Prostate gland (tissue), 2 donors: ENCODE results near the gene RBM38. TPM values are rescaled to one million over a fixed set of nuclear protein-coding genes. Genes with fewer than 3 reads are reported as not detected.
"Not testable (repeated sequence)": the region's sequence is repeated elsewhere in the genome, so short reads cannot be mapped to it uniquely, and the experiment has no call there.

Experiments used
- DNase-seq: peaks from one replicate; pipeline ENCODE4 v3.0.0-alpha.2; 2019; ENCODE audit warnings: low spot score
- H3K27ac ChIP-seq, 2 donors: fragments of 200-600 bp; sonication (generic); 2 replicates each; pipeline ENCODE4 v1.5.1; 2017 to 2019
- H3K27me3 ChIP-seq: fragments of 200-600 bp; sonication (generic); replicated peaks from 2 replicates; pipeline ENCODE4 v1.5.1; 2019; ENCODE audit not compliant: insufficient read depth
- H3K36me3 ChIP-seq, 2 donors: fragments of 200-600 bp; sonication (generic); 1 replicate in 1 of 2; 2 replicates in 1 of 2; pipeline versions ENCODE4 v1.5.1 to v1.8.1; 2017 to 2019
- H3K4me1 ChIP-seq: fragments of 200-600 bp; sonication (generic); replicated peaks from 2 replicates; pipeline ENCODE4 v1.5.1; 2019
- H3K4me3 ChIP-seq, 2 donors: fragments of 200-600 bp; sonication (generic); 2 replicates each; pipeline ENCODE4 v1.5.1; 2017 to 2019
- H3K9me3 ChIP-seq: fragments of 200-600 bp; sonication (generic); 2 replicates; pipeline ENCODE4 v1.5.1; 2017
- POLR2A ChIP-seq: fragments of 450-650 bp; IDR thresholded peaks from one replicate; pipeline ENCODE4 v1.6.1; 2016; ENCODE audit warnings: antibody characterized with exemption, mild to moderate bottlenecking
- POLR2AphosphoS5 ChIP-seq: sonication (generic); formaldehyde crosslinking; IDR thresholded peaks from one replicate; pipeline ENCODE4 v1.6.1; 2017; ENCODE audit warnings: antibody characterized with exemption
- WGBS: methylation state at CpG from one replicate; pipeline ENCODE4 v1.1.5; 2018; 5-methylcytosine and 5-hydroxymethylcytosine counted together
- intact Hi-C: fragments of 100-400 bp; cut with DNase I; formaldehyde crosslinking; loops from one replicate; pipeline ENCODE4 v1.14.2; 2022
- total RNA-seq, 2 donors: library from RNA; depleted of rRNA; stranded (reverse); fragments of >200 nt; gene quantifications; one replicate each; pipeline ENCODE4 v1.1.0, GENCODE V29; 2016
- TF ChIP-seq, protein P1 (sequence below), 4 experiments: fragments of 200-600 bp in 2 of 4; fragments of 450-650 bp in 2 of 4; sonication (generic) in 2 of 4; IDR thresholded peaks; 1 replicate in 3 of 4; 2 replicates in 1 of 4; pipeline ENCODE4 v1.5.1; 2016 to 2019; ENCODE audit warnings: antibody characterized with exemption in 4 of 4, mild to moderate bottlenecking in 2 of 4, moderate library complexity in 2 of 4

Gene RBM38
- total RNA-seq, 2 donors from 2014 or later, result 29.9 to 104 TPM

DNA sequence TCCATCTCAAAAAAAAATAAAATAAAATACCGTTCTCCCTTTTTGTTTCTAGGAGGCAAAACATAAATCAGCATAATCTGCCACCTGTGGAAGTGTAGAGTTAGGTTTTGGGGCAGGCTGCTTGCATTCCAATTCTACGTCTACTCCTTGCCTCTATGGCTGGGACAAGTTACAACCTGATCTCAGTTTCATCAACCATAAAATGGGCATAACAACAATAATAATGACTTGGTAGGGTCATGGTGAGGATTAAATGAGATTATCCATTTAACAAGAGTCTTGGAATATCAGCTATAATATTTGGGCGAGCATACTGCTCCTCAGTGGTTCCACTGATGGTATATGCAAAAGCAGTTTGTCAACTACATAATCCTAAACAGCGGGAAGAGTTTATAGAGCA, 43.8 kb upstream of the RBM38 start:
- H3K27ac ChIP-seq, result no peak overlapping the region

DNA sequence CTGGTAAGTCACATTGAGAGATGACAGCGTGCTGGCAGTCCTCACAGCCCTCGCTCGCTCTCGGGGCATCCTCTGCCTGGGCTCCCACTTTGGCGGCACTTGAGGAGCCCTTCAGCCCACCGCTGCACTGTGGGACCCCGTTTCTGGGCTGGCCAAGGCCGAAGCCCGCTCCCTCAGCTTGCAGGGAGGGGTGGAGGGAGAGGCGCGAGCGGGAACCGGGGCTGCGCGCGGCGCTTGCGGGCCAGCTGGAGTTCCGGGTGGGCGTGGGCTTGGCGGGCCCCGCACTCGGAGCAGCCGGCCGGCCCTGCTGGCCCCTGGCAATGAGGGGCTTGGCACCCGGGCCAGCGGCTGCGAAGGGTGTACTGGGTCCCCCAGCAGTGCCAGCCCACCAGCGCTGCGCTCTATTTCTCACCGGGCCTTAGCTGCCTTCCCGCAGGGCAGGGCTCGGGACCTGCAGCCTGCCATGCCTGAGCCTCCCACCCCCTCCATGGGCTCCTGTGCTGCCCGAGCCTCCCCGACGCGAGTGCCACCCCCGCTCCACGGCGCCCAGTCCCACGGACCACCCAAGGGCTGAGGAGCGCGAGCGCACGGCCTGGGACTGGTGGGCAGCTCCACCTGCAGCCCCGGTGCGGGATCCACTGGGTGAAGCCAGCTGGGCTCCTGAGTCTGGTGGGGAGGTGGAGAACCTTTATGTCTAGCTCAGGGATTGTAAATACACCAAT, 42.8 kb upstream of the RBM38 start:
- H3K36me3 ChIP-seq, DNase-seq, H3K9me3 ChIP-seq, H3K4me1 ChIP-seq, H3K27me3 ChIP-seq, H3K4me3 ChIP-seq, H3K27ac ChIP-seq: not testable (repeated sequence)
- intact Hi-C loops, result loop anchor here (5.0 kb wide), 1 partner anchor 796 kb away; no protein-coding TSS in a partner anchor
- WGBS, result 72% methylated on average over 33 of the region's 47 CpGs

More for the DNA sequence above, 43.8 kb upstream of the RBM38 start:
- no peak for TF ChIP-seq POLR2A
- no peak for TF ChIP-seq POLR2AphosphoS5
- TF ChIP-seq, protein P1, sequence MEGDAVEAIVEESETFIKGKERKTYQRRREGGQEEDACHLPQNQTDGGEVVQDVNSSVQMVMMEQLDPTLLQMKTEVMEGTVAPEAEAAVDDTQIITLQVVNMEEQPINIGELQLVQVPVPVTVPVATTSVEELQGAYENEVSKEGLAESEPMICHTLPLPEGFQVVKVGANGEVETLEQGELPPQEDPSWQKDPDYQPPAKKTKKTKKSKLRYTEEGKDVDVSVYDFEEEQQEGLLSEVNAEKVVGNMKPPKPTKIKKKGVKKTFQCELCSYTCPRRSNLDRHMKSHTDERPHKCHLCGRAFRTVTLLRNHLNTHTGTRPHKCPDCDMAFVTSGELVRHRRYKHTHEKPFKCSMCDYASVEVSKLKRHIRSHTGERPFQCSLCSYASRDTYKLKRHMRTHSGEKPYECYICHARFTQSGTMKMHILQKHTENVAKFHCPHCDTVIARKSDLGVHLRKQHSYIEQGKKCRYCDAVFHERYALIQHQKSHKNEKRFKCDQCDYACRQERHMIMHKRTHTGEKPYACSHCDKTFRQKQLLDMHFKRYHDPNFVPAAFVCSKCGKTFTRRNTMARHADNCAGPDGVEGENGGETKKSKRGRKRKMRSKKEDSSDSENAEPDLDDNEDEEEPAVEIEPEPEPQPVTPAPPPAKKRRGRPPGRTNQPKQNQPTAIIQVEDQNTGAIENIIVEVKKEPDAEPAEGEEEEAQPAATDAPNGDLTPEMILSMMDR (IDR thresholded peaks at IDR 0.05), result no peak
- no peaks in the 10 kb centered on the region for H3K36me3 ChIP-seq
- H3K9me3 ChIP-seq, result no peaks in the 10 kb centered on the region
- no peak overlapping the region for H3K4me3 ChIP-seq
- no peak for DNase-seq
- WGBS, result 83% methylated on average over 4 of the region's 4 CpGs
- H3K27me3 ChIP-seq, result no peaks in the 10 kb centered on the region
- H3K4me1 ChIP-seq, result no peaks in the 10 kb centered on the region
- intact Hi-C loops, result loop anchor here (2.0 to 5.0 kb wide), 2 partner anchors 259 to 795 kb away; no protein-coding TSS in a partner anchor

DNA sequence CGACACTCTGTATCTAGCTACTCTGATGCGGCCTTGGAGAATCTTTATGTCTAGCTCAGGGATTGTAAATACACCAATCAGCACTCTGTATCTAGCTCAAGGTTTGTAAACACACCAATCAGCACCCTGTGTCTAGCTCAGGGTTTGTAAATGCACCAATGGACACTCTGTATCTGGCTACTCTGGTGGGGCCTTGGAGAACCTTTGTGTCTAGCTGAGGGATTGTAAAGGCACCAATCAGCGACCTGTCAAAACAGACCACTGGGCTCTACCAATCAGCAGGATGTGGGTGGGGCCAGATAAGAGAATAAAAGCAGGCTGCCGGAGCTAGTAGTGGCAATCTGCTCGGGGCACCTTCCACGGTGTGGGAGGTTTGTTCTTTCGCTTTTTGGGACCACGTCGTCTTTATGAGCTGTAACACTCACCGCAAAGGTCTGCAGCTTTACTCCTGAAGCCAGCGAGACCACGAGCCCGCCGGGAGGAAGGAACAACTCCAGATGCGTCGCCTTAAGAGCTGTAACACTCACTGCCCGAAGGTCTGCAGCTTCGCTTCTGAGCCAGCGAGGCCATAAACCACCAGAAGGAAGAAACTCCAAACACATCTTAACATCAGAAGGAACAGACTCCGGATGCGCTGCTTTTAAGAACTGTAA, 42.1 kb upstream of the RBM38 start:
- WGBS, result 85% methylated on average over 21 of the region's 21 CpGs
- not testable (repeated sequence) for H3K4me3 ChIP-seq
- intact Hi-C loops, result loop anchor here (5.0 kb wide), 1 partner anchor 797 kb away; no protein-coding TSS in a partner anchor

DNA sequence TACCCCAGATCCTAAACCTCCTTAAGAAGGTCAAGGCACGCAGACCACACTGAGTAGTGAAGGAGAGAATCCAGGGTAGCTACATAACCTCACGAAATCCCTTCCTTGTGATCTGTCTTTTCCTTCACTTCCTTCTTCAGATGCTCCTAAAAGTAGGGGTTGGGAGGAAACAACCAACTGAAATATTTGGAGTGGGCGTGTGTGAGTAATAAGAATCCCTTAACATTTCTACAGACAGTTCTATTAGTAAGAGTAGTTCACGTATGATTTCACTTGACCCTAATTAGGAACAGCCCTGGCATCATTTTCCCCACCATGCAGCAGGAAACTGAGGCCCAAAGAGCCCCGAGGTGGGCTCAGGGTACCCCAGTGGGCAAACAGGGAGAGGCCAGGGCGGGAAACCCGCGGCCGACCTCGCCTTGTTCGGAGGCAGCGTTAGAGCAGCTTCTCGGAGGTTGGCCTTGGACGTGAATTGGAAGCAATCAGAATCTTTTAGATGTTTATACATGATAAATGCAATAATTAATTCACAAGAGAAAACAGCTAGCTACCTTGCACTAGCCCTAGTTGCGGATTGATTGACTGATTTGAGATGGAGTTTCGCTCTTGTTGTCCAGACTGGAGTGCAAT, 41.0 kb upstream of the RBM38 start:
- 86% methylated on average over 16 of the region's 16 CpGs for WGBS
- TF ChIP-seq POLR2A, result no peak
- TF ChIP-seq, protein P1 (IDR thresholded peaks at IDR 0.05), result no peak
- TF ChIP-seq POLR2AphosphoS5, result no peak
- no peaks in the 10 kb centered on the region for H3K27me3 ChIP-seq
- H3K4me1 ChIP-seq, result no peaks in the 10 kb centered on the region
- peaks cover 0 to 7% of the 10 kb centered on the region in 2 donors for H3K36me3 ChIP-seq
- no peak for DNase-seq
- intact Hi-C loops, result no loop called here
- H3K9me3 ChIP-seq, result no peaks in the 10 kb centered on the region
- no peak overlapping the region for H3K27ac ChIP-seq
- no peak overlapping the region for H3K4me3 ChIP-seq

More for the DNA sequence above, 42.1 kb upstream of the RBM38 start:
- not testable (repeated sequence) for H3K9me3 ChIP-seq, H3K4me1 ChIP-seq, H3K27me3 ChIP-seq, H3K36me3 ChIP-seq, H3K27ac ChIP-seq, DNase-seq

DNA sequence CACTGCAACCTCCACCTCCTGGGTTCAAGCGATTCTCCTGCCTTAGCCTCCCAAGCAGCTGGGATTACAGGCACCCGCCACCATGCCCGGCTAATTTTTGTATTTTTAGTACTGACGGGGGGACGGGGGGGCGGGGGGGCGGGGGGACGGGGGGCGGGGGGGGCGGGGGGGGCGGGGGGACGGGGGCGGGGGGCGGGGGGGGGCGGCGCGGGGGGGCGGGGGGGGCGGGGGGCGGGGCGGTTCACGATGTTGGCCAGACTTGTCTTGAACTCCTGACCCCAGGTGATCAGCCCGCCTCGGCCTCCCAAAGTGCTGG, 40.5 kb upstream of the RBM38 start:
- Histone ChIP-seq H3K27ac (peak overlapping the region; percentile 73 to 75), H3K4me3 (peak overlapping the region; percentile 64 to 71)
- WGBS, result 12% methylated on average over 12 of the region's 24 CpGs
- H3K9me3 ChIP-seq, DNase-seq, H3K27me3 ChIP-seq, H3K36me3 ChIP-seq, intact Hi-C loops, H3K4me1 ChIP-seq: not testable (repeated sequence)

DNA sequence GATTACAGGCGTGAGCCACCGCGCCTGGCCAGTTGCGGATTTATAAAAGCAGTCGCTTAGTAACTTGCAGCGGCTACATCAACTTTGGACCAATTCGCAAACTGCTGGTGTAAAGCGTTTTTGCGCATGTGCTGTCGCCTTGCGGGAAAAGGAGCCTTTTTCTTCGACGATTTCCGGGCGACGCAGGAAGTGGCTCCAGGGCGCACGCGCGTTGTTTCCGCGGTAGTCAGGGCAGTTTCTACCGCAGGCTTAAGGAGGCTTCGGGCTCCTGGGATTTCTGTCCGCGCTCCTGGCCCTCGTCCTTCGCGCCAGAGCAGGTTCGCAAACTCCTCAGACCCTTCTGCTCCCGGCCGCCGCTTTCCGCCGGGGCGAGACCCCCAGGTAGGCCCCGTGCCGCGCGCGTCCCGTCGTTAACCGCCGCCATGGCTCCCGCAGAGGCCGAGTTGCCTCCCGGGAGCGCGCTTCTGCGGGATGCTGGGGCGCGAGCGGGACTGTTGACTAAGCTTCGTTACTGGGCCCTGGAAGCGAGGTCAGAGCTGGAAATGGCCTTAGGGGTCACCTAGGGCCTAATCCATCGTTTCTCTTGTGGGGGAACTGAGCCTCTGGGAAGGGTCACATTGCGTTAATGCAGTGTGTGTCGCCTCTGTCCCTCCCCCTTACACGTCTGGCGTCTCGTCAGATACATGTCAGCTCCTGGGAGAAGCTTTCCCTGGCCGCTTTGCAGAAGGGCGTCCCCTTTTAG, 40.0 kb upstream of the RBM38 start, which contains the start of gene RAE1:
Gene RAE1 (plus strand): TSS at position 214 of the 742 bp plus-strand sequence. CDS start 2,784 bp downstream, outside the sequence.
- Histone ChIP-seq H3K27me3 (no peaks in the 10 kb centered on the region), H3K4me3 (peak within 1 kb of the TSS; percentile 64 to 71), H3K36me3 (peaks cover under 1 to 7% of the 10 kb centered on the region in 2 donors), H3K4me1 (no peaks in the 10 kb centered on the region), H3K27ac (peak within 1 kb of the TSS; percentile 73 to 75), H3K9me3 (no peaks in the 10 kb centered on the region)
- DNase-seq, result peak; percentile 86
- TF ChIP-seq, protein P1 (IDR thresholded peaks at IDR 0.05), result peak in 1 of 4 experiments; percentile 7
- peak; percentile 96 for TF ChIP-seq POLR2AphosphoS5
- TF ChIP-seq POLR2A, result peak; percentile 39
- intact Hi-C loops, result no loop called here
- under 1% methylated on average over 54 of the region's 64 CpGs for WGBS
